AG04449 (cell line): ENCODE results near the gene ITIH6.
"Not testable (repeated sequence)": the region's sequence is repeated elsewhere in the genome, so short reads cannot be mapped to it uniquely, and the experiment has no call there.

Experiments
- CTCF ChIA-PET: fragments of 350-600 bp; formaldehyde crosslinking; extraction: SDS; loops from one replicate; lab custom pipeline; 2021; ENCODE audit warnings: antibody characterized with exemption; lab: Yijun Ruan, JAX
- POLR2A ChIA-PET: fragments of 400-600, 350-600 bp; formaldehyde crosslinking; extraction: SDS; loops from one replicate; lab custom pipeline; 2020; ENCODE audit warnings: antibody characterized with exemption, inconsistent platforms; lab: Yijun Ruan, JAX
- DNase-seq: peaks from one replicate; pipeline ENCODE4 v3.0.0-alpha.2; 2010; ENCODE audit warnings: low read depth, low spot score
- H3K4me3 ChIP-seq: 2 replicates; pipeline ENCODE4 v1.5.1; 2011; ENCODE audit warnings: low read depth, mild to moderate bottlenecking, control low read depth, low read length
- CTCF ChIP-seq: IDR thresholded peaks from one replicate; pipeline ENCODE4 v1.5.1; 2011; ENCODE audit warnings: mild to moderate bottlenecking, moderate library complexity, low read length, control low read depth, inconsistent platforms; ENCODE audit not compliant: insufficient read depth; ENCODE audit errors: missing control alignments

The ITIH6 gene

GRCh38 chrX:54788446-54788845, 9.6 kb downstream of the ITIH6 start:
- CTCF ChIA-PET = no interaction called here
- POLR2A ChIA-PET = no interaction called here
- no peak for TF ChIP-seq CTCF
- DNase-seq = no peak
- no peak overlapping the region for H3K4me3 ChIP-seq

- no peak for DNase-seq
- CTCF ChIA-PET = no interaction called here
- POLR2A ChIA-PET = no interaction called here
- TF ChIP-seq CTCF = no peak
- no peak overlapping the region for H3K4me3 ChIP-seq
Measured at GRCh38 chrX:54786967-54787366, 11.1 kb downstream of the ITIH6 start.

- H3K4me3 ChIP-seq = no peak overlapping the region
- CTCF ChIA-PET = no interaction called here
- TF ChIP-seq CTCF = peak; percentile 4
- no peak for DNase-seq
- POLR2A ChIA-PET = no interaction called here
Measured at GRCh38 chrX:54785901-54786300, 12.2 kb downstream of the ITIH6 start.

- ChIA-PET POLR2A (no interaction called here), CTCF (no interaction called here)
- no peak overlapping the region for H3K4me3 ChIP-seq
- no peak for DNase-seq
- no peak for TF ChIP-seq CTCF
Measured at GRCh38 chrX:54776987-54777672, 20.9 kb downstream of the ITIH6 start.

GRCh38 chrX:54776061-54776460, 22.0 kb downstream of the ITIH6 start:
- no peak for DNase-seq
- CTCF ChIA-PET = no interaction called here
- POLR2A ChIA-PET = no interaction called here
- no peak overlapping the region for H3K4me3 ChIP-seq
- TF ChIP-seq CTCF = no peak

- DNase-seq = peak; percentile 31
- CTCF ChIA-PET, H3K4me3 ChIP-seq, POLR2A ChIA-PET: not testable (repeated sequence)
Measured at GRCh38 chrX:54774391-54775094, 23.5 kb downstream of the ITIH6 start.
